HuH-7.5 (cell line): ENCODE measurements around the gene RPL13A.
"Not testable (repeated sequence)": the region's sequence is repeated elsewhere in the genome, so short reads cannot be mapped to it uniquely, and the experiment has no call there.

Experiments
- DNase-seq: peaks from one replicate; pipeline ENCODE4 v3.0.0; 2011; ENCODE audit warnings: low spot score

The RPL13A gene

GRCh38 chr19:49456326-49456725 lies 31.1 kb upstream of the RPL13A start:
- DNase-seq, result no peak

GRCh38 chr19:49458567-49458903 lies 28.9 kb upstream of the RPL13A start:
- no peak for DNase-seq

- no peak for DNase-seq
Observed at GRCh38 chr19:49459388-49459787, 28.0 kb upstream of the RPL13A start.

- DNase-seq, result not testable (repeated sequence)
Observed at GRCh38 chr19:49461130-49461529, 26.3 kb upstream of the RPL13A start.

- DNase-seq, result no peak
Observed at GRCh38 chr19:49461656-49462055, 25.8 kb upstream of the RPL13A start.

GRCh38 chr19:49462492-49462891 lies 24.9 kb upstream of the RPL13A start:
- no peak for DNase-seq

- no peak for DNase-seq
Observed at GRCh38 chr19:49463960-49464740, 23.3 kb upstream of the RPL13A start.

GRCh38 chr19:49465371-49465770 lies 22.0 kb upstream of the RPL13A start:
- no peak for DNase-seq

- DNase-seq, result no peak
Observed at GRCh38 chr19:49468199-49468598, 19.2 kb upstream of the RPL13A start.

GRCh38 chr19:49468746-49469447 lies 18.5 kb upstream of the RPL13A start:
- DNase-seq, result no peak

- DNase-seq, result no peak
Observed at GRCh38 chr19:49469828-49470614, 17.4 kb upstream of the RPL13A start.

GRCh38 chr19:49470615-49470978 lies 16.8 kb upstream of the RPL13A start:
- DNase-seq, result no peak

GRCh38 chr19:49472936-49473335 lies 14.5 kb upstream of the RPL13A start:
- DNase-seq, result no peak

GRCh38 chr19:49473501-49473867 lies 13.9 kb upstream of the RPL13A start:
- DNase-seq, result not testable (repeated sequence)

- DNase-seq, result peak; percentile 93
Observed at GRCh38 chr19:49473868-49474541, 13.4 kb upstream of the RPL13A start, which contains the start of gene FLT3LG. Gene FLT3LG (plus strand): TSS chr19:49474215. CDS start chr19:49474640, 425 bp downstream.

- DNase-seq, result no peak
Observed at GRCh38 chr19:49474542-49474924, 12.9 kb upstream of the RPL13A start.

- DNase-seq, result no peak
Observed at GRCh38 chr19:49475191-49475917, 12.1 kb upstream of the RPL13A start.

- peak; percentile 75 for DNase-seq
Observed at GRCh38 chr19:49475995-49476880, 11.2 kb upstream of the RPL13A start.

GRCh38 chr19:49479975-49480628 lies 7.3 kb upstream of the RPL13A start:
- no peak for DNase-seq
